Measurements from ENCODE around the gene IST1.

IST1 gene

GRCh38 chr16:71915350-71915749, 20.0 kb downstream of the IST1 start:
- H3K27ac ChIP-seq = no peak overlapping the region
- no peak for DNase-seq (ENCODE audit: low read depth, low spot score)

DNA sequence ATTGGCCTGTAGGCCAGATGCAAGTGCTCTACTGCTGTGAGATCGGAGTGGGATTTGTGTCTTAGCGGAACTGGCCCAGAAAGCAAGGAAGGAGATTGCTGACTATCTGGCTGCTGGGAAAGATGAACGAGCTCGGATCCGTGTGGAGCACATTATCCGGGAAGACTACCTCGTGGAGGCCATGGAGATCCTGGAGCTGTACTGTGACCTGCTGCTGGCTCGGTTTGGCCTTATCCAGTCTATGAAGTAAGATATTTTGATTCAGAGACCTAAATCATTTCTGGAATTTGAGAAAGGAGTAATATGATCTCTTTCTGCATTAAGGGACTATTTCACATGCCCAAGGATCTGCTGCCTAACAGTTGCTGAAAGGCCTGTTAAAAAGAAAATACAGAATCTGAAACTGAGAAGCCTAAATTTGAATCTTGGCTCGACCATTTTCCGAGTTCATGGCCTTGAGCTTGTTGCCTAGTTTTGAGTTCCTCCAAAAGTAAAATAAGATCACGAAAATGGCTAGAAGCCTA, 21.1 kb downstream of the IST1 start:
- DNase-seq (ENCODE audit: low read depth, low spot score) = no peak

DNA sequence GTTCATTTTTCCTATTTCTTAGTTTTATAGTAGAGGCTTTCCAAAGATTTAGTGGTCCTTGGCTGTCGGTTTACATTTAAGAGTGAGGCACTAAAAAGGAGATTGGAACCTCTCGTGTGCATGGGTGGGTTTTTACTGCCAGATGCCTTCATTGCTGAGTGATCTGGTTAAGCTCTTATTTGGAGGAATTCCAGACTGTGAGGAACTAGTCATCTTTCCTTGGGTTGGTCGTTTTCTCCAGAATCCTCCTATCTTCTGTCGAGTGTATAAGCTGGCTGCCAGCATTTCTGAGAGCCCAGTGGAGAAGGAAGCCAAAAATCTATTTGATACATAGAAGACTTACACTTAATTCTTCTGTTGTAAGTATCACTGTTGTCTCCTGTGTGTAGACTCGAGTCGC, 22.6 kb downstream of the IST1 start:
- no peak overlapping the region for H3K27ac ChIP-seq
- no peak for DNase-seq (ENCODE audit: low read depth, low spot score)

More for the DNA sequence above, 21.1 kb downstream of the IST1 start:
- H3K27ac ChIP-seq = no peak overlapping the region

- DNase-seq (ENCODE audit: low read depth, low spot score) = no peak
- H3K27ac ChIP-seq = no peak overlapping the region
Observed at GRCh38 chr16:71919035-71919434, 23.7 kb downstream of the IST1 start.

GRCh38 chr16:71920658-71921057, 25.3 kb downstream of the IST1 start:
- DNase-seq (ENCODE audit: low read depth, low spot score) = no peak
- no peak overlapping the region for H3K27ac ChIP-seq

GRCh38 chr16:71923941-71924690, 28.8 kb downstream of the IST1 start:
- no peak for DNase-seq (ENCODE audit: low read depth, low spot score)

GRCh38 chr16:71924710-71925109, 29.4 kb downstream of the IST1 start:
- no peak overlapping the region for H3K27ac ChIP-seq
- DNase-seq (ENCODE audit: low read depth, low spot score) = no peak

More at GRCh38 chr16:71923941-71924690, 28.8 kb downstream of the IST1 start:
- H3K27ac ChIP-seq = no peak overlapping the region

GRCh38 chr16:71927383-71927782, 32.1 kb downstream of the IST1 start:
- no peak overlapping the region for H3K27ac ChIP-seq
- no peak for DNase-seq (ENCODE audit: low read depth, low spot score)

GRCh38 chr16:71927787-71928186, 32.5 kb downstream of the IST1 start:
- no peak for DNase-seq (ENCODE audit: low read depth, low spot score)
- H3K27ac ChIP-seq = no peak overlapping the region

DNA sequence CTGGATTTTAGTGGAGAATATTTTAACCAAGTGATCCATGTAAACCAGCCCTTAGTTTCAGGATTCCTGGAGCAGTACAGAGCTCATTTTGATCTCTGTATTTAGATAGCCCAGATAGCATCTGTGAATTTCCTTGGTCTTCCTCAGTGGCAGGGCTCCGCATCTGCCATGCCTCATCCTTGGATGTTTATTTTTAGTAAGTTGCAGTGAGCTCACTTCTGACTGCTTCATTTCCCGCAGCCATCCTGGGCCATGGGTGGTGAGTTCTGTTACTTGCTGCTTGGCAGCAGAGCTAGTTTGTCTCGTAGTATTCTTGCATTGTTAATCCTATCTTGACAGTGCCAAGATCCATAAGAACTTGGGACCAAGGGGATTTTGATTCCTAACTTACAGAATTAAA, 33.7 kb downstream of the IST1 start:
- peak overlapping the region; percentile 5 for H3K27ac ChIP-seq
- no peak for DNase-seq (ENCODE audit: low read depth, low spot score)

DNA sequence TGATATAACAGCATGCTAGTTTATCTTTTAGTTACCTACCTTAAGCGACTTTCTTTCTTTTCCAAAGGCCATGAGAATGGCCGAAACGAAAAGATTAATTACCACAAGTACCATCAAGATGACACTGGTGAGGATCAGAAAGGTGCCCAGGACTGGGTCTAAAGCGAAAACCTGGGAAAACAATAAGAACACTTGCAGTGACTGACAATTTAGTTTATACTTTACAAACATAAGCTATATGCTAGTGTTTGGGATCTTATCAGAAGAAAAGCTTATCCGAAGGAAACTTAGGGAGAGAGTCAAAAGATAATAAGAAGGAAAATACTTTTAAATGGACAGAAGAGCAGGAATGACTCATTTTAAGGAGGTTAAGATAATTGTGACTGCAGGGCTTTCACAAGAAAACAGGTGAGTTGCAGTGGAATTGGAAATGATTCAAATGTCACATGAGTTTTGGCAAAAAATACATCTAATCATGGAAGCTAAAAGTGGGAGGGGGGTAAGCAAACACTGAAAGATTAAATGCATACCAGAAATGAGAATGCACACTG, 34.8 kb downstream of the IST1 start:
- H3K27ac ChIP-seq = no peak overlapping the region
- no peak for DNase-seq (ENCODE audit: low read depth, low spot score)

GRCh38 chr16:71931001-71931400, 35.7 kb downstream of the IST1 start:
- no peak overlapping the region for H3K27ac ChIP-seq
- DNase-seq (ENCODE audit: low read depth, low spot score) = no peak

- H3K27ac ChIP-seq = no peak overlapping the region
- no peak for DNase-seq (ENCODE audit: low read depth, low spot score)
Observed at GRCh38 chr16:71931599-71931998, 36.3 kb downstream of the IST1 start.

GRCh38 chr16:71933017-71933416, 37.7 kb downstream of the IST1 start:
- H3K27ac ChIP-seq = no peak overlapping the region
- no peak for DNase-seq (ENCODE audit: low read depth, low spot score)

GRCh38 chr16:71933913-71934695, 38.8 kb downstream of the IST1 start:
- no peak overlapping the region for H3K27ac ChIP-seq
- no peak for DNase-seq (ENCODE audit: low read depth, low spot score)

GRCh38 chr16:71937868-71938510, 42.7 kb downstream of the IST1 start:
- DNase-seq (ENCODE audit: low read depth, low spot score) = no peak
- no peak overlapping the region for H3K27ac ChIP-seq

GRCh38 chr16:71943887-71944286, 48.6 kb downstream of the IST1 start:
- DNase-seq (ENCODE audit: low read depth, low spot score) = no peak
- H3K27ac ChIP-seq = no peak overlapping the region

- no peak for DNase-seq (ENCODE audit: low read depth, low spot score)
- no peak overlapping the region for H3K27ac ChIP-seq
Observed at GRCh38 chr16:71945616-71946015, 50.3 kb downstream of the IST1 start.

- DNase-seq (ENCODE audit: low read depth, low spot score) = no peak
- no peak overlapping the region for H3K27ac ChIP-seq
Observed at GRCh38 chr16:71952825-71953224, 57.5 kb downstream of the IST1 start.

DNA sequence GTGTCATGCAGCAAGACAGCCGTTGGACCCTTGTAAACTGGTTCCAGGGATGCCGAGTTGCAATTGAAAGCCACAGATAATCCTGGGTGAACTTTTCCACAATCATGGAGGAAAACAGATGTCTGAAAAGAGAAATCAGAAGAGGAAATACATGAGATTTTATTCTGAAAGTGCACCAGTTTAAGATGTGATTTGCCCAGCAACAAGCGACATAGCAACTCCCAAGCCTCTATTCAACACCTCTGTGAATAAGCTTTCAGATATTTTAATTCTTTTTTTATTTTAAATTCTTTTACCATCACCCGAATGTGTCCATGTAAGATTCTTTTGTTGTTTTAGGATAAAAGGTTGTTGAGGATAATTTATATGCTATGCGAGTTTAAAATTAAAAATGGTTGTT, 58.8 kb downstream of the IST1 start:
- H3K27ac ChIP-seq = no peak overlapping the region
- no peak for DNase-seq (ENCODE audit: low read depth, low spot score)
